ENCODE data around the gene TMEM255B. TPM values are rescaled to one million over a fixed set of nuclear protein-coding genes. Genes with fewer than 3 reads are reported as not detected.

Gene TMEM255B
- total RNA-seq, 1 donor from 2014 or later, result 19.1 TPM

DNA sequence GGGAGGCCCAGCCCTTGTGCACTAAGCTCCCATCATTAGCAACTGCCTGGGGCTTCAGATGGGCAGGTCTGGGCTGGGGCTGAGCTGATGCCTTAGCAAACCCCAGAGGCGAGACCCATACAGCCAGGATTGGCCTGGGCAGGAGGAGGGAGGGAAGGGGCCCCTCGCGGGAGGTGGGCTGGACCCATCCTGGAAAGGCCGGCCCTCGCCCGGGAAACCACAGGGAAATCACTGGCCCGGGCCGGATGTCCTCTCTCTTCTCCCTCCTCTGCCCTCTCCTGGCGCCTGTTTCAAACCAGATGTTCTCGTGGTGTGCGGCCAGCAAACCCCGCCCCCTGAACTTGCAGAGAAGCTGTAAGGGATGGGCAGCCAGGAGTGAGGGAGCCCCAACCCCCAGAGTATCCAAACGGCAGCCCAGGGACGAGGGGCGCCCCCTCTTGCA, 43.1 kb downstream of the TMEM255B start:
- DNase-seq (ENCODE audit: low read depth, low spot score), result no peak

GRCh38 chr13:113802761-113803160, 43.7 kb downstream of the TMEM255B start:
- DNase-seq (ENCODE audit: low read depth, low spot score), result no peak

DNA sequence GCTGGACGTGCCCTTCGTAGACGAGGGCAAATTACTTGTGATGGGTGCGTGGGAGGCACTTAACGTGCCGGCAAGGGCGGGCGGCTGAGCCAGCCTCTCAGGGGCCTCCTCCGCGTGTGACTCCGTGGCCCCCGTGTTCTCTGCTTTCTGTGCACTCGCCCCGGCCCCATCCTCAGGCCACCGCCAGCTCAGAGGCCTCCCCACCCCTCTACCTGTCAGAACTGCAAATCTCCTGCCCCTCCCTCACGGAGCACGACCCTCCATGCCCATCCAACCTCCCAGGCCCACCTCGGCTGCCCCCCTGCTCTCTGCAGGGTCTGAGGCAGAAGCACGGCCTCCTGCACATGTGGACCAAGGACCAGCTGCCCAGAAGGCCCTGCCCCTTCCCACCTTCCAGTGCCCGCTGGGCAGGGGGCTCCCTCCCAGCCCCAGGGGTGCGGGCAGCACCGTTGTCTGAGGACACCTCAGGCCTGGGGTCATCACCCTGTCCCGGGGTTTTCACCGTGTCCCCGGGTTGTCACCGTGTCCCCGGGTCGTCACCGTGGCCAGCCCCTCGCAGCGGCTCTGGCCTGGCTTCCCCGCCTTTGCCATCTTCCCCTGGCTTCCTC, 44.5 kb downstream of the TMEM255B start:
- DNase-seq (ENCODE audit: low read depth, low spot score), result no peak

DNA sequence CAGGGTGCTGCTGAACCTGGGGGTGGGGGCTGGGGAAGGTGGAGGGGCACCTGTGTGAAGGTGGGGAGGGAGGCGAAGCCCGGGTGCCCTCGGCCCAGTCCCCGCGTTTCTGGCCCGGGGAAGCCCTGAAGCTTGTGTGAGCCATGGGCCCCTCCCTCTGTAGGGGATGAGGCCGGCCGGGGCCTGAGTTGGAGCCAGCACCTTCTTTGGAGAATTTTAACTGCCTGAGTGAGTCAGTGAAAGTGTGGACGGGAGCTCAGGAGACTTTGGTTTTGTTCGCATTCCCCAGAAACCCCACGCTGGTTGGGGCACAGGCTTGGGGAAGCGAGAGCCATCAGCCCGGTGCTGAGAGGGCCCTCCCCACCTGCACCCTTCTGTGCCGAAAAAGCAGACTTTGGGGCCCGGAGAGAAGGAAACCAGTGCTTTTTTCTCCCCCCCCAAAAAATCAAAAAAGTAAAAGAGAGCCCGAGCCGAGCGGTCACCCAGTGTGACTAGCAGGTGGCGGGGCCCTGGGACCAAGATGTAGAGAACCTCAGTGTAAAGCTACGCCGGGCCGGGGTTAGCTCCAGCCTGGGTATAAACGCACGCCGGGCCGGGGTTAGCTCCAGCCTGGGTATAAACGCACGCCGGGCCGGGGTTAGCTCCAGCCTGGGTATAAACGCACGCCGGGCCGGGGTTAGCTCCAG, 45.1 kb downstream of the TMEM255B start:
- no peak for DNase-seq (ENCODE audit: low read depth, low spot score)

DNA sequence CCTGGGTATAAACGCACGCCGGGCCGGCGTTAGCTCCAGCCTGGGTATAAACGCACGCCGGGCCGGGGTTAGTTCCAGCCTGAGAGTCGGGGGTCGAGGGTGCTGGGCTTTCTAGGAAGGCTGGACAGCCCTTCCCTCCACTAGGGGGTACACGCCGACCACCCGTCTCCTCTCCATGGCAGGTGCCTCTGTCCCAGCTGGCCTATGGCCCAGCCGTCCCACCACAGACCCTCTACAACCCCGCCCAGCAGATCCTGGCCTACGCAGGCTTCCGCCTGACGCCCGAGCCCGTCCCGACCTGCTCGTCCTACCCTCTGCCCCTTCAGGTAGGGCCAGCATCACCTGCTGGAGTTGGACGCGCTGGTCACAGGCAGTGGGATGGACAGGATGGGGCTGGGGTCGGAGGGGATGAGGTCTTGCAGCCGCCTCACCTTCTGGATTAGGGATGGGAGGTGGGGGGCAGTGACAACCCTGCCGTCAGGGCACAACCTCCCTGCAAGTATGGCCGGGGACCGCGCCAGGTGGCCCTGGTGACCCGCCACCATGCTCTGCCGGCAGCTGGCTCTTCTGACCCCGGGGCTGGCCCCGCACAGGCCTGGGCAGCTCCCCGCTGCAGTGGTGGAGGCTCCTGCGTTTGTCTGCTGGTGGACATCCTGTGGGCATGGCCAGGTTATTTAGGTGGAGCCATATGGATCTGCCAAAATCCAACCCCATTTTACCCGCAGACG, 45.8 kb downstream of the TMEM255B start:
- DNase-seq (ENCODE audit: low read depth, low spot score), result no peak

- no peak for DNase-seq (ENCODE audit: low read depth, low spot score)
These were observed 46.5 kb downstream of the TMEM255B start for GRCh38 chr13:113805431-113806103.

GRCh38 chr13:113806104-113806471, 47.1 kb downstream of the TMEM255B start:
- DNase-seq (ENCODE audit: low read depth, low spot score), result no peak

- no peak for DNase-seq (ENCODE audit: low read depth, low spot score)
These were observed 47.5 kb downstream of the TMEM255B start for GRCh38 chr13:113806526-113806925.

DNA sequence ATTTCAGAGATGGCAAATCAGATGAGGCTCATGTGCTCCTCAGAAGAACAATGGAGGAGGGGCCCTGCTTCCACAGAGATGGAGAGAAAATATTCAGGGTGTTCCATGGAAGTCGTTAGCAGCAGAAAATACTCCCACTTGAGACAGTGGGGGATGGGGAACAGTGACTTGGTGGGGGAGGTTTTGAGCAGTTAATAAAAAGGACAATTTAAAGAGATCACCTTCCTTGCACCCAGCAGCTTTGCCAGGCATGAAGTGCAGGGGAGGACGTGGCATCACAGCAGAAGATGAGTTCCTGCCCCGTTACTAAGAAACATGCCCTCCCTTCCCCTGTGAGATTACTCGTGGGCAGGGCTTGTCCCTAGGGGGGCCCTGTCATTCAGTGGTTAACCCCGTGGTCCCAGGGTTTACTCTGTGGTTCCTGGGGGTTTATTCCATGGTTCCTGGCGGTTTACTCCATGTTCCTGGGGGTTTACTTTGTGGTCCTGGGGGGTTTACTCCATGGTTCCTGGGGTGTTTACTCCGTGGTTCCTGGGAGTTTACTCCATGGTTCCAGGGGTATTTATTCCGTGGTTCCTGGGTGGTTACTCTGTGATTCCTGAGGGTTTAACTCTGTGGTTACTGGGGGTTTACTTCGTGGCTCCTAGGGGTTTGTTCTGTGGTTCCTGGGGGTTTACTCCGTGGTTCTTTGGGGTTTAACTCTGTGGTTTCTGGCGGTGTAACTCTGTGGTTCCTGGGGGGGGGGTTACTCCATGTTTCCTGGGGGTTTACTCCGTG, 49.2 kb downstream of the TMEM255B start:
- DNase-seq (ENCODE audit: low read depth, low spot score), result no peak

DNA sequence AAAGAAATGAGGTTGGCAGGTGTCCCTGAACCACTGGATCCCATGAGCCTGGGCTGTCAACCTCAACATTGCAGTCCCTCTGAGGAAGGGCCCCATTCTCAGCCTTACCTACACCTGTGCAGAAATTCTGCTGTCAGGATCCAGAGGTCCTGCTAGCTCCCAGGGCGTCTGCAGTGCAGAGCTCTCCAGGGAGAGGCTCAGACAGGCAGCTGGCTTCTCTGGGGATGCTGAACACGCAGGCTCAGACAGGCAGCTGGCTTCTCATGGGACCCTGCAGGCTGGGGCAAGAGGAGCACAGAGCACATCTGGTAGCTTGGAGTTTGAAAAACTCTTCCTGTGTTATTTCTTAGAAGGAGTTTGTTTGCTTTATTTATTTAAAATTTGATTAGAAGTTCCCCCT, 50.9 kb downstream of the TMEM255B start:
- DNase-seq (ENCODE audit: low read depth, low spot score), result no peak

DNA sequence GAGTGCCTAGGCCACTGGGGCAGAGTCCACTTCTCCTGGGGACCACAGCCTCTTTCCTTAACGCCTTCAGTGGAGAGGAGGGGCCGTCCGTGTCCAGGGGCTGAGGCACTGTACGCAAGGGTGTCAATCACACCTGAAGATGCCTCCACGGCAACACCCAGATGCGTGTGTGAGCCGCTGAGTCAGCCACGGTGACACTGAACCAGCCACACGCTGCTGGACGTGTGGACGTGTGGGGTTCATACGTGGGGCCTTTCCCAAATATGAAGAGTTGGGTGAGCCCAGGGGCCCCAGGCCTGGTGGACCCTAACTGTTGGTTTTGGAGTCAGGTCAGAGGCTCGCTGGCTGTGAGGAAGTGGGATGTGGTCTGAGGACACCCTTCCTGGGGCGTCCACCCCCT, 51.6 kb downstream of the TMEM255B start:
- no peak for DNase-seq (ENCODE audit: low read depth, low spot score)

DNA sequence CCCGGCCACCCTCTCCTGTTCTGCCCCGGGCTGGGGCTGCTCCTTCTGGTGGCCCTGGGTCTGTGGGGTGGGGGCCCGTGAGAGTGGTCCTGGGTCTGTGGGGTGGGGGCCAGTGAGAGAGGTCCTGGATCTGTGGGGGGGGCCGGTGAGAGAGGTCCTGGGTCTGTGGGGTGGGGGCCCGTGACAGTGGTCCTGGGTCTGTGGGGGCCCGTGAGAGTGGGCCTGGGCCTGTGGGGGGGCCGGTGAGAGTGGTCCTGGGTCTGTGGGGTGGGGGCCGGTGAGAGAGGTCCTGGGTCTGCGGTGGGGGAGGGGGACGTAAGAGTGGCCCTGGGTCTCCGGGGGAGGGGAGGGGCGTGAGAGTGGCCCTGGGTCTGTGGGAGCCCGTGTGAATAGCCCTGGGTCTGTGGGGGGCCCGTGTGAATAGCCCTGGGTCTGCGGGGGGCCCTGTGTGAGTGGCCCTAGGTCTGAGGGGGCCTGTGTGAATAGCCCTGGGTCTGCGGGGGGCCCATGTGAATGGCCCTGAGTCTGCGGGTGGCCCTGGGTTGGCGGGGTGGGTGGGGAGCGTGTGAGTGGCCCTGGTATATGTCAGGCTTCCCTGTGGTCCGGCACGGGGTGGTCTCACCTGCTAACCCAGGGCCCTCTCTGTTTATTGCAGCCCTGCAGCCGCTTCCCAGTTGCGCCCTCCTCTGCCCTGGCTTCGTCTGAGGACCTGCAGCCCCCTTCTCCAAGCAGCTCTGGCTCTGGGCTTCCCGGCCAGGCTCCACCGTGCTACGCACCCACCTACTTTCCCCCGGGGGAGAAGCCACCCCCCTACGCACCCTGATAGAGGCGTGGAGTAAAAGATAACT, 52.3 kb downstream of the TMEM255B start:
- DNase-seq (ENCODE audit: low read depth, low spot score), result no peak

DNA sequence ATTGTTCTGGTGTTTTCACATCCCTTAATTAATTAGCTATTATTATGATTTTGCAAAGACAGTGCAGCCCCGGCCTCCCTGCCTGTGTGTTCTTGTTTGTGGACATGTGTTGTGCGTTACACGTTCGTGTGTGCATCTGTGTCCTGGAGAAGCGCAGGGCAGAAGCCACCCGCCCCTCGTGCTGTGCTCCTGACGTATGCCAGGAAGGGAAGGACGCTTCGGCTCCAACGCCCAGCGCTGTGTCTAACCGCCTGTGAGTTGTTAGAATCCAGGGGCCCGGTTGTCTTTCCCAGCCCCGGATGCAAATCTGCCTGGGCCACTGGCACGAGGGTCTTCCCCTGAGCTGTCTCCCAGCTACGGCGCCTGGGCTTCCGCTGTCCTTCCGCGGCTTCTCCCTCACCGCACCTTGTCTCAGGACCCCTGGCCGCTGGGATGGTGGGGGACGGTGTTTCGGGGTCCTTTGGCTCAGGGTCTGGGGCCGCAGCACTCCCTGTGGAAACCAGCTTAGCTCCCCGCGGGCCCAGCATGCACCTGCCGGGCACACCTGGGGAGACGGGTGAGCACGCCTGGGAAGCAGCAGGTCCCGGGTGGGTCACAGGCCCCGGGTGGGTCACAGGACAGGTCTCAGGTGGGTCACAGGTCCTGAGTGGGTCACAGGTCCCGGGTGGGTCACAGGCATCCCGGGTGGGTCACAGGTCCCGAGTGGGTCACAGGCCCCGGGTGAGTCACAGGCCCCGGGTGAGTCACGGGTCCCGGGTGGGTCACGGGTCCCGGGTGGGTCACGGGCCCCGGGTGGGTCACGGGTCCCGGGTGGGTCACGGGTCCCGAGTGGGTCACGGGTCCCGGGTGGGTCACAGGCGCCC, 53.4 kb downstream of the TMEM255B start:
- DNase-seq (ENCODE audit: low read depth, low spot score), result no peak

DNA sequence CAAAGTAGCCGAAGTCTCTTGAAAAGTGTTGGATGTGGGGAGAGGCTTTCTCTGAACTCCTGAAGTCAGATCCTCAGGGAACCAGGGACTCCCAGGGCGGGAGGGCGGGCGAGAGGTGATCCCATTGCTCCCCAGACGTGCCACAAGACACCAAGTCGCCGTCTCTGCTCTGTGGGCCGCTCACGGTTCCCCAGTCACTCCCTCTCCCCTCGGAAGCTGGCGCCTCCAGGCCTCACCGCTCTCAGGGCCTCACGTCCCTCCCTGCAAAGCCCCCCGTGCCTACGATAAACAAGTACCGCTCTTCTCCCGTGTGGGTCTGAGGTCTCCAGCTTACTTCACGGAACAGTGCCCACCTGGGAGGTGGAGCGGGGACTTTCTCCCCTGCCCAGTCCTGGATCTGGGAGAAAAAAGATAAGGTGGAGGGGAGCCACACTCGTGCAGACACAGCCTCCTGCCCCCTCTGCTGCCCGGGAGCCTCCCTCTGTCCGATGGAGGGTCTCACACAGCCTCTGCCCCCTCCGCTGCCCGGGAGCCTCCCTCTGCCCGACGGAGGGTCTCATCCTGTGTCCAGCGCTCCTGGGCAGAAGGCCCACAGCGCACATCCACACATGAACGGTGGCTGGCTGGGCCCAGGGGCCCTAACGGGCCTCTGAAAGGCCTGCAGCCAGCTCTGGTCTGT, 54.2 kb downstream of the TMEM255B start:
- DNase-seq (ENCODE audit: low read depth, low spot score), result no peak

GRCh38 chr13:113813749-113814434, 54.9 kb downstream of the TMEM255B start:
- DNase-seq (ENCODE audit: low read depth, low spot score), result no peak

GRCh38 chr13:113814435-113814821, 55.4 kb downstream of the TMEM255B start:
- no peak for DNase-seq (ENCODE audit: low read depth, low spot score)

GRCh38 chr13:113815151-113816058, 56.4 kb downstream of the TMEM255B start:
- no peak for DNase-seq (ENCODE audit: low read depth, low spot score)
